Measurements from ENCODE around the gene C1orf159. TPM values are rescaled to one million over a fixed set of nuclear protein-coding genes. Genes with fewer than 3 reads are reported as not detected.

Gene C1orf159
- total and polyA plus RNA-seq, 9 of the 15 experiments (the other 6 are each of a cell fraction or from before 2014, with no cell fraction given) = 0.28 to 54.9 (median 10.6) TPM

DNA sequence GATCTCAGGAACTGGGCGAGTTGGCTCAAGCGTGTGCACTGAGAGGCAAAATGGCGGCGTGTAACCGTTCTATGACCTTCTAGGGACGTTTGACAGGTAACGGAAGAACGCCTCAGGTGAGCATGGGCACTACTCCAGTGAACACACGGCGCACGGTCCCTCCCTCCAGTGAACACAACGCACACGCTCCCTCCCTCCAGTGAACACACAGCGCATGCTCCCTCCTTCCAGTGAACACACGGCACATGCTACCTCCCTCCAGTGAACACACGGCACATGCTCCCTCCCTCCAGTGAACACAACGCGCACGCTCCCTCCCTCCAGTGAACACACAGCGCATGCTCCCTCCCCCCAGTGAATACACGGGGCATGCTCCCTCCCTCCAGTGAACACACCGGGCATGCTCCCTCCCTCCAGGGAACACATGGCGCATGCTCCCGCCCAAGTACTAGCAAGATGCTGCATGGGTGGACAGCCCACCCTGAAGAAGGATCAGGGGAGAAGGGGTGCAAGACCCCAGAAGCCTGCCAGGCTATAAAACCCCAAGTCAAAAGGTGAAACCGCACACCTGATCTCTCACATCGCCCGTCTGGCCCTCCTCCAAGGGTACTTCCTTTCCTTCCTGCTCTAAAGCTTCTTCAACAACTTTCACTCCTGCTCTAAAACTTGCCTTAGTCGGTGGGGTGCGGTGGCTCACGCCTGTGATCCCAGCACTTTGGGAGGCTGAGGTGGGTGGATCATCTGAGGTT lies 3.5 kb downstream of the C1orf159 start (continued):
- TF ChIP-seq, protein P1, sequence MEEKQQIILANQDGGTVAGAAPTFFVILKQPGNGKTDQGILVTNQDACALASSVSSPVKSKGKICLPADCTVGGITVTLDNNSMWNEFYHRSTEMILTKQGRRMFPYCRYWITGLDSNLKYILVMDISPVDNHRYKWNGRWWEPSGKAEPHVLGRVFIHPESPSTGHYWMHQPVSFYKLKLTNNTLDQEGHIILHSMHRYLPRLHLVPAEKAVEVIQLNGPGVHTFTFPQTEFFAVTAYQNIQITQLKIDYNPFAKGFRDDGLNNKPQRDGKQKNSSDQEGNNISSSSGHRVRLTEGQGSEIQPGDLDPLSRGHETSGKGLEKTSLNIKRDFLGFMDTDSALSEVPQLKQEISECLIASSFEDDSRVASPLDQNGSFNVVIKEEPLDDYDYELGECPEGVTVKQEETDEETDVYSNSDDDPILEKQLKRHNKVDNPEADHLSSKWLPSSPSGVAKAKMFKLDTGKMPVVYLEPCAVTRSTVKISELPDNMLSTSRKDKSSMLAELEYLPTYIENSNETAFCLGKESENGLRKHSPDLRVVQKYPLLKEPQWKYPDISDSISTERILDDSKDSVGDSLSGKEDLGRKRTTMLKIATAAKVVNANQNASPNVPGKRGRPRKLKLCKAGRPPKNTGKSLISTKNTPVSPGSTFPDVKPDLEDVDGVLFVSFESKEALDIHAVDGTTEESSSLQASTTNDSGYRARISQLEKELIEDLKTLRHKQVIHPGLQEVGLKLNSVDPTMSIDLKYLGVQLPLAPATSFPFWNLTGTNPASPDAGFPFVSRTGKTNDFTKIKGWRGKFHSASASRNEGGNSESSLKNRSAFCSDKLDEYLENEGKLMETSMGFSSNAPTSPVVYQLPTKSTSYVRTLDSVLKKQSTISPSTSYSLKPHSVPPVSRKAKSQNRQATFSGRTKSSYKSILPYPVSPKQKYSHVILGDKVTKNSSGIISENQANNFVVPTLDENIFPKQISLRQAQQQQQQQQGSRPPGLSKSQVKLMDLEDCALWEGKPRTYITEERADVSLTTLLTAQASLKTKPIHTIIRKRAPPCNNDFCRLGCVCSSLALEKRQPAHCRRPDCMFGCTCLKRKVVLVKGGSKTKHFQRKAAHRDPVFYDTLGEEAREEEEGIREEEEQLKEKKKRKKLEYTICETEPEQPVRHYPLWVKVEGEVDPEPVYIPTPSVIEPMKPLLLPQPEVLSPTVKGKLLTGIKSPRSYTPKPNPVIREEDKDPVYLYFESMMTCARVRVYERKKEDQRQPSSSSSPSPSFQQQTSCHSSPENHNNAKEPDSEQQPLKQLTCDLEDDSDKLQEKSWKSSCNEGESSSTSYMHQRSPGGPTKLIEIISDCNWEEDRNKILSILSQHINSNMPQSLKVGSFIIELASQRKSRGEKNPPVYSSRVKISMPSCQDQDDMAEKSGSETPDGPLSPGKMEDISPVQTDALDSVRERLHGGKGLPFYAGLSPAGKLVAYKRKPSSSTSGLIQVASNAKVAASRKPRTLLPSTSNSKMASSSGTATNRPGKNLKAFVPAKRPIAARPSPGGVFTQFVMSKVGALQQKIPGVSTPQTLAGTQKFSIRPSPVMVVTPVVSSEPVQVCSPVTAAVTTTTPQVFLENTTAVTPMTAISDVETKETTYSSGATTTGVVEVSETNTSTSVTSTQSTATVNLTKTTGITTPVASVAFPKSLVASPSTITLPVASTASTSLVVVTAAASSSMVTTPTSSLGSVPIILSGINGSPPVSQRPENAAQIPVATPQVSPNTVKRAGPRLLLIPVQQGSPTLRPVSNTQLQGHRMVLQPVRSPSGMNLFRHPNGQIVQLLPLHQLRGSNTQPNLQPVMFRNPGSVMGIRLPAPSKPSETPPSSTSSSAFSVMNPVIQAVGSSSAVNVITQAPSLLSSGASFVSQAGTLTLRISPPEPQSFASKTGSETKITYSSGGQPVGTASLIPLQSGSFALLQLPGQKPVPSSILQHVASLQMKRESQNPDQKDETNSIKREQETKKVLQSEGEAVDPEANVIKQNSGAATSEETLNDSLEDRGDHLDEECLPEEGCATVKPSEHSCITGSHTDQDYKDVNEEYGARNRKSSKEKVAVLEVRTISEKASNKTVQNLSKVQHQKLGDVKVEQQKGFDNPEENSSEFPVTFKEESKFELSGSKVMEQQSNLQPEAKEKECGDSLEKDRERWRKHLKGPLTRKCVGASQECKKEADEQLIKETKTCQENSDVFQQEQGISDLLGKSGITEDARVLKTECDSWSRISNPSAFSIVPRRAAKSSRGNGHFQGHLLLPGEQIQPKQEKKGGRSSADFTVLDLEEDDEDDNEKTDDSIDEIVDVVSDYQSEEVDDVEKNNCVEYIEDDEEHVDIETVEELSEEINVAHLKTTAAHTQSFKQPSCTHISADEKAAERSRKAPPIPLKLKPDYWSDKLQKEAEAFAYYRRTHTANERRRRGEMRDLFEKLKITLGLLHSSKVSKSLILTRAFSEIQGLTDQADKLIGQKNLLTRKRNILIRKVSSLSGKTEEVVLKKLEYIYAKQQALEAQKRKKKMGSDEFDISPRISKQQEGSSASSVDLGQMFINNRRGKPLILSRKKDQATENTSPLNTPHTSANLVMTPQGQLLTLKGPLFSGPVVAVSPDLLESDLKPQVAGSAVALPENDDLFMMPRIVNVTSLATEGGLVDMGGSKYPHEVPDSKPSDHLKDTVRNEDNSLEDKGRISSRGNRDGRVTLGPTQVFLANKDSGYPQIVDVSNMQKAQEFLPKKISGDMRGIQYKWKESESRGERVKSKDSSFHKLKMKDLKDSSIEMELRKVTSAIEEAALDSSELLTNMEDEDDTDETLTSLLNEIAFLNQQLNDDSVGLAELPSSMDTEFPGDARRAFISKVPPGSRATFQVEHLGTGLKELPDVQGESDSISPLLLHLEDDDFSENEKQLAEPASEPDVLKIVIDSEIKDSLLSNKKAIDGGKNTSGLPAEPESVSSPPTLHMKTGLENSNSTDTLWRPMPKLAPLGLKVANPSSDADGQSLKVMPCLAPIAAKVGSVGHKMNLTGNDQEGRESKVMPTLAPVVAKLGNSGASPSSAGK (IDR thresholded peaks at IDR 0.05) = peak; percentile 43; the same call in 1 of the 2 replicates
- TF ChIP-seq HNRNPH1 (optimal IDR thresholded peaks at IDR 0.05; ENCODE audit: low read depth, low read length) (no peak), CSDE1 (IDR thresholded peaks at IDR 0.05) (no peak), ZNF384 (IDR thresholded peaks at IDR 0.05; ENCODE audit: low read depth, low read length) (no peak), FOXA3 (CRISPR knock-in tag; conservative IDR thresholded peaks at IDR 0.05 in 1 of 2, IDR thresholded peaks at IDR 0.05 in 1 of 2) (peak in 1 of 2 experiments; percentile 65; a peak in 1 of 4 replicates), PATZ1 (CRISPR knock-in tag; IDR thresholded peaks at IDR 0.05; ENCODE audit: borderline replicate concordance) (no peak), CBX3 (IDR thresholded peaks at IDR 0.05; ENCODE audit: borderline replicate concordance in 1 of 2, low read length in 2 of 2) (0 out of 3 replicates have a peak, but pooled peaks of 1 of the 2 experiments have one; percentile 12), HDAC1 (IDR thresholded peaks at IDR 0.05) (no peak), NFE2 (IDR thresholded peaks at IDR 0.05; ENCODE audit: low read depth) (no peak), NFIC (IDR thresholded peaks at IDR 0.05) (no peak), FOXJ3 (CRISPR knock-in tag; IDR thresholded peaks at IDR 0.05) (no peak), GABPA (tag; conservative IDR thresholded peaks at IDR 0.05; ENCODE audit: low read depth) (no peak), MTF1 (CRISPR knock-in tag; IDR thresholded peaks at IDR 0.05; ENCODE audit: borderline replicate concordance) (no peak), OTX1 (CRISPR knock-in tag; IDR thresholded peaks at IDR 0.05) (no peak), ZZZ3 (IDR thresholded peaks at IDR 0.05) (no peak)
